Trophoblast cell (in vitro differentiated cells and primary cell): ENCODE data around the gene VWA1.
A peak's percentile ranks its signal among the peaks of the same experiment; 100 is the strongest.
"Not testable (repeated sequence)": the region's sequence is repeated elsewhere in the genome, so short reads cannot be mapped to it uniquely, and the experiment has no call there.

Experiments
- DNase-seq, 2 donors: peaks; one replicate each; pipeline ENCODE4 v3.0.0-alpha.2; 2016
- H2AFZ ChIP-seq: 2 replicates; pipeline ENCODE4 v1.6.1; 2013; ENCODE audit warnings: low read length, moderate library complexity, mild to moderate bottlenecking; ENCODE audit not compliant: insufficient read depth, poor library complexity
- H2AK5ac ChIP-seq: 2 replicates; pipeline ENCODE4 v1.6.1; 2013; ENCODE audit warnings: mild to moderate bottlenecking, low read length
- H2BK120ac ChIP-seq: 2 replicates; pipeline ENCODE4 v1.6.1; 2013; ENCODE audit warnings: low read length, mild to moderate bottlenecking, moderate library complexity; ENCODE audit not compliant: insufficient read depth, poor library complexity
- H2BK12ac ChIP-seq: 2 replicates; pipeline ENCODE4 v1.6.1; 2013; ENCODE audit warnings: mild to moderate bottlenecking, low read length, moderate library complexity
- H2BK5ac ChIP-seq: 2 replicates; pipeline ENCODE4 v1.6.1; 2013; ENCODE audit warnings: low read length, low read depth, moderate library complexity, mild to moderate bottlenecking; ENCODE audit not compliant: poor library complexity
- H3K14ac ChIP-seq: 2 replicates; pipeline ENCODE4 v1.6.1; 2013; ENCODE audit warnings: mild to moderate bottlenecking, low read length
- H3K18ac ChIP-seq: 2 replicates; pipeline ENCODE4 v1.6.1; 2013; ENCODE audit warnings: mild to moderate bottlenecking, low read length
- H3K23ac ChIP-seq: 2 replicates; pipeline ENCODE4 v1.6.1; 2013; ENCODE audit warnings: low read length
- H3K27ac ChIP-seq: 2 replicates; pipeline ENCODE4 v1.5.1; 2013; ENCODE audit warnings: low read depth, mild to moderate bottlenecking, inconsistent platforms, low read length, moderate library complexity
- H3K27me3 ChIP-seq: 2 replicates; pipeline ENCODE4 v1.6.1; 2013; ENCODE audit warnings: inconsistent platforms, mild to moderate bottlenecking, low read length, moderate library complexity; ENCODE audit not compliant: insufficient read depth
- H3K36me3 ChIP-seq, 2 experiments: 1 replicate in 1 of 2; 2 replicates in 1 of 2; pipeline ENCODE4 v1.6.1; 2013; ENCODE audit warnings: low read length in 2 of 2, mild to moderate bottlenecking in 2 of 2, moderate library complexity in 1 of 2; ENCODE audit not compliant: insufficient read depth in 2 of 2, control insufficient read depth in 1 of 2
- H3K4ac ChIP-seq: 2 replicates; pipeline ENCODE4 v1.6.1; 2013; ENCODE audit warnings: low read depth, mild to moderate bottlenecking, low read length, moderate library complexity
- H3K4me1 ChIP-seq, 2 experiments: 1 replicate in 1 of 2; 2 replicates in 1 of 2; pipeline ENCODE4 v1.6.1; 2013; ENCODE audit warnings: low read length in 2 of 2, mild to moderate bottlenecking in 2 of 2, moderate library complexity in 1 of 2; ENCODE audit not compliant: insufficient read depth in 2 of 2, control insufficient read depth in 1 of 2
- H3K4me2 ChIP-seq: 2 replicates; pipeline ENCODE4 v1.6.1; 2013; ENCODE audit warnings: inconsistent platforms, mild to moderate bottlenecking, low read length, moderate library complexity
- H3K4me3 ChIP-seq: 2 replicates; pipeline ENCODE4 v1.5.1; 2013; ENCODE audit warnings: mild to moderate bottlenecking, low read depth, low read length, inconsistent platforms
- H3K79me1 ChIP-seq: one replicate; pipeline ENCODE4 v1.6.1; 2013; ENCODE audit warnings: low read length
- H3K79me2 ChIP-seq: 2 replicates; pipeline ENCODE4 v1.6.1; 2013; ENCODE audit warnings: low read length, mild to moderate bottlenecking; ENCODE audit not compliant: control insufficient read depth, insufficient read depth, poor library complexity
- H3K9ac ChIP-seq: 2 replicates; pipeline ENCODE4 v1.6.1; 2013; ENCODE audit warnings: mild to moderate bottlenecking, low read length
- H3K9me3 ChIP-seq: 2 replicates; pipeline ENCODE4 v1.6.1; 2013; ENCODE audit warnings: low read depth, mild to moderate bottlenecking, control low read depth, inconsistent platforms, low read length; ENCODE audit not compliant: insufficient read depth
- H4K12ac ChIP-seq: 2 replicates; pipeline ENCODE4 v1.6.1; 2013; ENCODE audit warnings: low read depth, mild to moderate bottlenecking, low read length, moderate library complexity
- H4K8ac ChIP-seq: 2 replicates; pipeline ENCODE4 v1.6.1; 2013; ENCODE audit warnings: low read depth, mild to moderate bottlenecking, low read length, moderate library complexity
- H4K91ac ChIP-seq: one replicate; pipeline ENCODE4 v1.6.1; 2013; ENCODE audit warnings: low read depth, mild to moderate bottlenecking, low read length, moderate library complexity
- WGBS: extraction: QIAGEN DNeasy Blood & Tissue Kit; methylation state at CpG from one replicate; pipeline ENCODE4 v1.1.7; 2013; ENCODE audit warnings: missing lambda C conversion rate; ENCODE audit not compliant: insufficient read length, insufficient coverage; ENCODE audit errors: extremely low coverage; 5-methylcytosine and 5-hydroxymethylcytosine counted together

VWA1 gene

DNA sequence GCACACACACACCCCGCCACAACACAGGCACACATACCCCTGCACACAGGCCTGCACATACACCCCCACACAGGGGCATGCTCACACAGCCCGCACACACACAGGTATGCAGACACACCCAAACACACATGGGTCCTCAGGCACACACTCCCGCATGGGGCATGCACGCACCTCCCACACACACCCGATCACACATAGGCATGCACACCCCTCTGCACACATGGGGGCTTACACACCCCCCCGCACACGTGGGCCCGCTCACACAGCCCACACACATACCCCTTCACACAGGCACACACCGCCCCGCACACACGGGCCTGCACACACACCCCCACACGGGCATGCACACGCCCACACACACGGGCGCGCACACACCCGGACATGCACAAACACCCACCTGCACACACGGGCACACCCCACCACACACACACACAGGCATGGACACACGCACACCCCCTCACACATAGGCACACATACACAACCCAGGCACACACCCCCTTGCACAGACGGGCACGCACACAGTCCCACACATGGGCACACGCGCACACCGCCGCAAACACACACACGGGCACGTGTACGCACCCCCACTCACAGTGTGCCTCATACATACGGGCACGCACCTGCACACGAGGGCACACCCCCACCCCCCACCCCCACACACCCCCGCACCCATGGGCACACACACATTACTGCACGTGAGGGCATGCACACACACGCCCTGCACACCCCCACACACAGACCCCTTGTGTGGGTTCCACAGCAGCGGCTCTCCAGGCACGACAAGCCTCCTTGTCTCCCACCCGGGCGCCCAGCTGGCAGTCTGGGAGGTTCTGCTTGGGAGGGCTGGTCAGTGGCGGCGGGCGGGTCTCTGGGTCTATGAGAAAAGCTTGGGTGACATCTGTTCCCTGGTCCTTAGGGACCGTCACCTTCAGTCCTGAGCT, 44.3 kb downstream of the VWA1 start:
- H3K36me3 ChIP-seq: peaks cover 65 to 66% of the 10 kb centered on the region in 2 experiments
- H3K4me1 ChIP-seq: no peaks in the 10 kb centered on the region
- H3K4ac ChIP-seq: no peak overlapping the region
- H3K4me2 ChIP-seq: no peak overlapping the region
- no peak overlapping the region for H2BK12ac ChIP-seq
- no peak overlapping the region for H3K18ac ChIP-seq
- H3K9me3 ChIP-seq: peaks cover 8% of the 10 kb centered on the region
- no peak overlapping the region for H2BK120ac ChIP-seq
- H2BK5ac ChIP-seq: no peak overlapping the region
- no peak overlapping the region for H2AFZ ChIP-seq
- no peak overlapping the region for H4K12ac ChIP-seq
- no peak overlapping the region for H3K14ac ChIP-seq
- H3K4me3 ChIP-seq: peak overlapping the region; percentile 52
- no peak overlapping the region for H2AK5ac ChIP-seq
- no peak overlapping the region for H4K8ac ChIP-seq
- H3K79me1 ChIP-seq: no peaks in the 10 kb centered on the region
- no peak overlapping the region for H3K27ac ChIP-seq
- H4K91ac ChIP-seq: no peak overlapping the region
- H3K27me3 ChIP-seq: no peaks in the 10 kb centered on the region
- no CpG with 5 or more reads among the region's 42 CpGs for WGBS
- no peak overlapping the region for H3K23ac ChIP-seq
- no peaks in the 10 kb centered on the region for H3K79me2 ChIP-seq
- DNase-seq: no peak
- no peak overlapping the region for H3K9ac ChIP-seq

DNA sequence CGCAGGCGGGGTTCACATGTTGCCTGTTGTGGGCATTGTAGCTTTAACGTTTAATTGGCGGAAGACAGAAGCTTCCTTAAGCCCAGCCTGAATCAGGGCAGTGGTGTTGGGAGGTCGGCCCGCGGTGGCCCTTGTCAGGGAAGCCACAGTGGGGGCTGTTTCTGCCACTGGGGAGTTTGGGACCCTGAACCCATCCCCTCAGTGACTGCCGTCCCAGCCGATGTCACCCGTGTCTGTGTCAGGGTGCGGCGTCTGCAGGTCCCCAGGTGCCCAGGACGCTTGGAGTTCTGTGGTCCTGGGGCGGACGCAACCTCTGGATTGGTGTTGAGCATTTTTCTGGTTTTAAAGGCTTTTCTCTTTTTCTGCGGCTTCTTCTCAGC, 45.0 kb downstream of the VWA1 start:
- H3K4me2 ChIP-seq, H3K27me3 ChIP-seq, H3K4ac ChIP-seq, H3K23ac ChIP-seq, H2BK12ac ChIP-seq, H2AFZ ChIP-seq, H2BK120ac ChIP-seq, H3K18ac ChIP-seq, H2AK5ac ChIP-seq, H2BK5ac ChIP-seq, H3K4me1 ChIP-seq, DNase-seq, H4K12ac ChIP-seq, H3K9ac ChIP-seq, H4K91ac ChIP-seq, H3K27ac ChIP-seq, H3K9me3 ChIP-seq, H3K4me3 ChIP-seq, H3K79me1 ChIP-seq, H3K79me2 ChIP-seq, H3K14ac ChIP-seq, H4K8ac ChIP-seq: not testable (repeated sequence)
- no CpG with 5 or more reads among the region's 16 CpGs for WGBS
- peaks cover 66 to 69% of the 10 kb centered on the region in 2 experiments for H3K36me3 ChIP-seq

GRCh38 chr1:1481811-1482210, 46.3 kb downstream of the VWA1 start:
- H2AFZ ChIP-seq, H3K23ac ChIP-seq, H3K79me1 ChIP-seq, H3K4ac ChIP-seq, H3K9me3 ChIP-seq, H3K27me3 ChIP-seq, H4K8ac ChIP-seq, H4K91ac ChIP-seq, H3K18ac ChIP-seq, H2BK120ac ChIP-seq, H4K12ac ChIP-seq, H3K9ac ChIP-seq, H2AK5ac ChIP-seq, H3K4me2 ChIP-seq, DNase-seq, H3K27ac ChIP-seq, H3K79me2 ChIP-seq, H2BK5ac ChIP-seq, H2BK12ac ChIP-seq, H3K4me3 ChIP-seq, H3K14ac ChIP-seq, H3K4me1 ChIP-seq: not testable (repeated sequence)
- no CpG with 5 or more reads among the region's 30 CpGs for WGBS
- H3K36me3 ChIP-seq: peaks cover 73 to 77% of the 10 kb centered on the region in 2 experiments

DNA sequence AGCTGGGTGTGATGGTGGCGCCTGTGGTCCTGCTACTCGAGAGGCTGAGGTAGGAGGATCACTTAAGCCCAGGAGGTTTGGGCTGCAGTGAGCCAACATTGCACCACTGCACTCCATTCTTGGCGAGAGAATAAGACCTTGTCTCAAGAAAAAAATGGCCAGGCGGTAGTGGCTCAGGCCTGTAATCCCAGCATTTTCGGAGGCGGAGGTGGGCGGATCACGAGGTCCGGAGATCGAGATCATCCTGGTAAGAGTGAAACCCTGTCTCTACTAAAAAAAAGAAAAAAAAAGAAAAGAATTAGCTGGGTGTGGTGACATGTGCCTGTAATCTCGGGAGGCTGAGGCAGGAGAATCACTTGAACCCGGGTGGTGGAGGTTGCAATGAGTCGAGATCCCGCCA, 47.4 kb downstream of the VWA1 start:
- no CpG with 5 or more reads among the region's 14 CpGs for WGBS

More for the DNA sequence above, 47.4 kb downstream of the VWA1 start:
- Histone ChIP-seq H3K79me1 (no peaks in the 10 kb centered on the region), H3K9ac (no peak overlapping the region), H2AFZ (no peak overlapping the region), H3K27ac (no peak overlapping the region), H3K14ac (no peak overlapping the region), H4K8ac (no peak overlapping the region), H3K23ac (no peak overlapping the region), H3K27me3 (no peaks in the 10 kb centered on the region), H3K4ac (no peak overlapping the region), H2BK120ac (no peak overlapping the region), H3K4me1 (no peaks in the 10 kb centered on the region), H3K4me2 (no peak overlapping the region), H4K12ac (no peak overlapping the region), H2AK5ac (no peak overlapping the region), H2BK12ac (no peak overlapping the region), H3K79me2 (no peaks in the 10 kb centered on the region), H3K4me3 (no peak overlapping the region), H3K18ac (no peak overlapping the region), H3K36me3 (peaks cover 72 to 76% of the 10 kb centered on the region in 2 experiments), H3K9me3 (peaks cover 8% of the 10 kb centered on the region), H4K91ac (no peak overlapping the region), H2BK5ac (no peak overlapping the region)
- DNase-seq: no peak
